ENCODE measurements around the gene HMSD. TPM values are rescaled to one million over a fixed set of nuclear protein-coding genes. Genes with fewer than 3 reads are reported as not detected.

HMSD gene
- total and polyA plus RNA-seq, 2 experiments from 2014 or later: 2.6 to 25.1 TPM

DNA sequence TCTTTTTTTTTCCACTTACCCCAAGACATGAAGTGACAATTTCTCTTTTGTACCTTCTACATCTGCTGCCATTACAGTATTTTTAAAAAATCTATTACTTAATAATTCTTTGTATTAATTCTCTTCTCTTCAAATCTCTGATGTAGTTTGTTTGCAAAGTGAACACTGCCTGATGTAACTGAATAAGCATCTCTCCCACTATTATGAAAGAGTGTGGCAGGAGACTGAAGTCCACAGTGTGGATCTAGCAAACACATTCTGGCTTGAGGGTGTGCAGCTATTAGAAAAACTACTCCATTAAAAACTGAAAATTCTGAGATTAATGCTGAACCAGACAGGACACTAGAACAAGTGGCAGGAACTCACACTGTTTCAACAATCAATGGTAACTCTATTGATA, 15.8 kb downstream of the HMSD start (continued):
- TF ChIP-seq CTCF (conservative IDR thresholded peaks at IDR 0.05; ENCODE audit: low read depth in 2 of 2) (no peak), REST (IDR thresholded peaks at IDR 0.05; ENCODE audit: unreplicated experiment) (no peak)

- TF ChIP-seq NANOG (IDR thresholded peaks at IDR 0.05; ENCODE audit: borderline replicate concordance) (no peak), ZNF114 (CRISPR knock-in tag; IDR thresholded peaks at IDR 0.05) (no peak), CREB1 (CRISPR knock-in tag; IDR thresholded peaks at IDR 0.05; ENCODE audit: low read depth) (no peak), STAT1 (IDR thresholded peaks at IDR 0.05; ENCODE audit: unreplicated experiment) (no peak), EZH2 (IDR thresholded peaks at IDR 0.05; ENCODE audit: low read depth, unreplicated experiment) (no peak), CTCF (conservative IDR thresholded peaks at IDR 0.05; ENCODE audit: low read depth in 2 of 2) (no peak), ZNF331 (CRISPR knock-in tag; IDR thresholded peaks at IDR 0.05; ENCODE audit: low read depth) (no peak), REST (IDR thresholded peaks at IDR 0.05; ENCODE audit: unreplicated experiment) (no peak), POLR2AphosphoS5 (IDR thresholded peaks at IDR 0.05; ENCODE audit: low read depth) (no peak)
- H3K36me3 Mint-ChIP-seq (ENCODE audit: low read depth): no peaks in the 10 kb centered on the region; the same call in 1 of the 3 replicates
- no peak overlapping the region for H3K27ac Mint-ChIP-seq
- no peaks in the 10 kb centered on the region for H3K9me2 ChIP-seq (ENCODE audit: insufficient read depth)
- peaks cover 25% of the 10 kb centered on the region; the same call in 1 of the 2 replicates for H3K27me3 ChIP-seq (ENCODE audit: insufficient read depth)
- H3K4me3 Mint-ChIP-seq: no peak overlapping the region
- ATAC-seq (no peak), DNase-seq (ENCODE audit: low spot score) (no peak)
- H3K36me3 ChIP-seq (ENCODE audit: insufficient read depth): no peaks in the 10 kb centered on the region
- no peak overlapping the region for H3K4me2 ChIP-seq
- peaks cover 7% of the 10 kb centered on the region for H3K4me1 ChIP-seq (ENCODE audit: insufficient read depth)
- H4K20me1 ChIP-seq (replicated peaks; ENCODE audit: insufficient read depth): no peaks in the 10 kb centered on the region
- no peaks in the 10 kb centered on the region for H3K79me2 ChIP-seq (replicated peaks; ENCODE audit: insufficient read depth)
- H3K27me3 Mint-ChIP-seq (ENCODE audit: insufficient read depth, low read depth, poor library complexity): peaks cover 14% of the 10 kb centered on the region
- H3K9me3 Mint-ChIP-seq: no peaks in the 10 kb centered on the region; the same call in 2 of the 3 replicates
- no peak overlapping the region for H3K27ac ChIP-seq (ENCODE audit: low read depth)
- H3F3A ChIP-seq (replicated peaks; ENCODE audit: low read depth): 0 out of 2 replicates have a peak, but pooled peaks cover 2% of the 10 kb centered on the region
- peaks cover 14% of the 10 kb centered on the region for H3K4me1 Mint-ChIP-seq
- H3K4me3 ChIP-seq: no peak overlapping the region
- H2AFZ ChIP-seq: no peak overlapping the region
These were observed 16.7 kb downstream of the HMSD start for GRCh38 chr18:63965716-63966330.
